HepG2 (cell line): ENCODE measurements around the gene ALDOA. TPM values are rescaled to one million over a fixed set of nuclear protein-coding genes. Genes with fewer than 3 reads are reported as not detected.

Experiments
- GMEB1 ChIP-seq: sonication (generic); formaldehyde crosslinking; IDR thresholded peaks from 2 replicates; pipeline ENCODE4 v1.5.1; 2020; ENCODE audit warnings: missing genetic modification reagents, mild to moderate bottlenecking, borderline replicate concordance
- MIXL1 ChIP-seq: IDR thresholded peaks from 2 replicates; pipeline ENCODE4 v1.6.1; 2016
- NFKBIZ ChIP-seq: IDR thresholded peaks from 2 replicates; pipeline ENCODE4 v1.6.1; 2018; ENCODE audit warnings: missing genetic modification reagents, missing compliant biosample characterization
- PLRG1 ChIP-seq: fragments of 450-650 bp; conservative IDR thresholded peaks from 2 replicates; pipeline ENCODE4 v1.6.1; 2016
- PRMT3 ChIP-seq: sonication (generic); formaldehyde crosslinking; IDR thresholded peaks from 2 replicates; pipeline ENCODE4 v1.8.1; 2022; ENCODE audit warnings: low read depth, mild to moderate bottlenecking, moderate library complexity, missing genetic modification reagents, borderline replicate concordance
- RBAK ChIP-seq: sonication (generic); formaldehyde crosslinking; IDR thresholded peaks from 2 replicates; pipeline ENCODE4 v1.5.1; 2020; ENCODE audit warnings: mild to moderate bottlenecking, missing genetic modification reagents
- SP140L ChIP-seq: sonication (generic); formaldehyde crosslinking; IDR thresholded peaks from 2 replicates; pipeline ENCODE4 v1.4.0; 2020; ENCODE audit warnings: missing genetic modification reagents, borderline replicate concordance
- TEAD3 ChIP-seq: optimal IDR thresholded peaks from 2 replicates; pipeline ENCODE3; 2016; ENCODE audit warnings: borderline replicate concordance
- ZBTB7B ChIP-seq: sonication (generic); formaldehyde crosslinking; IDR thresholded peaks from 2 replicates; pipeline ENCODE4 v1.4.0; 2020; ENCODE audit warnings: missing genetic modification reagents
- ZEB1 ChIP-seq: IDR thresholded peaks from 2 replicates; pipeline ENCODE4 v1.6.1; 2012; ENCODE audit warnings: mild to moderate bottlenecking, low read depth, inconsistent platforms; ENCODE audit not compliant: insufficient replicate concordance
- ZNF567 ChIP-seq: sonication (generic); formaldehyde crosslinking; IDR thresholded peaks from 2 replicates; pipeline ENCODE4 v1.8.1; 2023; ENCODE audit warnings: mild to moderate bottlenecking, missing genetic modification reagents, borderline replicate concordance
- polyA plus RNA-seq, 8 experiments: library from polyadenylated mRNA; depleted of rRNA in 3 of 8; stranded (reverse) in 7 of 8; unstranded in 1 of 8; fragments of >200 nt; fragmentation: Illumina TruSeq in 4 of 8; extraction: Trizol in 4 of 8; gene quantifications; 2 replicates each; pipeline versions ENCODE4 v1.2.1 to v1.2.3, GENCODE V29; 2011 to 2016; ENCODE audit warnings: low read depth in 4 of 8, missing spikeins in 1 of 8, mixed read lengths in 1 of 8; ENCODE audit not compliant: insufficient read depth in 1 of 8
- total RNA-seq, 5 experiments: library from RNA; depleted of rRNA; stranded (reverse); fragments of >200 nt; fragmentation: Illumina TruSeq; extraction: Trizol; gene quantifications; 2 replicates each; pipeline ENCODE4 v1.2.3, GENCODE V29; 2016; ENCODE audit warnings: low read depth in 1 of 5
- TF ChIP-seq, protein P1 (sequence below): sonication (generic); formaldehyde crosslinking; IDR thresholded peaks from 2 replicates; pipeline ENCODE4 v1.4.0; 2020; ENCODE audit warnings: mild to moderate bottlenecking, low read depth, missing genetic modification reagents
- TF ChIP-seq, protein P2 (sequence below): sonication (generic); formaldehyde crosslinking; IDR thresholded peaks from 2 replicates; pipeline ENCODE4 v1.5.0; 2020; ENCODE audit warnings: mild to moderate bottlenecking, missing genetic modification reagents
- TF ChIP-seq, protein P3 (sequence below): sonication (generic); formaldehyde crosslinking; IDR thresholded peaks from 2 replicates; pipeline ENCODE4 v1.4.0; 2020; ENCODE audit warnings: missing genetic modification reagents, borderline replicate concordance

Gene ALDOA
- total and polyA plus RNA-seq, 2 of the 13 experiments (the other 11 are each of a cell fraction or from before 2014, with no cell fraction given): 925 to 1,884 TPM

- TF ChIP-seq GMEB1 (CRISPR knock-in tag): peak; percentile 18; the same call in 1 of the 2 replicates
- TF ChIP-seq ZEB1: no peak
- TF ChIP-seq, protein P1, sequence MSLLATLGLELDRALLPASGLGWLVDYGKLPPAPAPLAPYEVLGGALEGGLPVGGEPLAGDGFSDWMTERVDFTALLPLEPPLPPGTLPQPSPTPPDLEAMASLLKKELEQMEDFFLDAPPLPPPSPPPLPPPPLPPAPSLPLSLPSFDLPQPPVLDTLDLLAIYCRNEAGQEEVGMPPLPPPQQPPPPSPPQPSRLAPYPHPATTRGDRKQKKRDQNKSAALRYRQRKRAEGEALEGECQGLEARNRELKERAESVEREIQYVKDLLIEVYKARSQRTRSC (CRISPR knock-in tag): no peak
- no peak for TF ChIP-seq PLRG1
- TF ChIP-seq TEAD3 (CRISPR knock-in tag): peak; percentile 22
- TF ChIP-seq, protein P2, sequence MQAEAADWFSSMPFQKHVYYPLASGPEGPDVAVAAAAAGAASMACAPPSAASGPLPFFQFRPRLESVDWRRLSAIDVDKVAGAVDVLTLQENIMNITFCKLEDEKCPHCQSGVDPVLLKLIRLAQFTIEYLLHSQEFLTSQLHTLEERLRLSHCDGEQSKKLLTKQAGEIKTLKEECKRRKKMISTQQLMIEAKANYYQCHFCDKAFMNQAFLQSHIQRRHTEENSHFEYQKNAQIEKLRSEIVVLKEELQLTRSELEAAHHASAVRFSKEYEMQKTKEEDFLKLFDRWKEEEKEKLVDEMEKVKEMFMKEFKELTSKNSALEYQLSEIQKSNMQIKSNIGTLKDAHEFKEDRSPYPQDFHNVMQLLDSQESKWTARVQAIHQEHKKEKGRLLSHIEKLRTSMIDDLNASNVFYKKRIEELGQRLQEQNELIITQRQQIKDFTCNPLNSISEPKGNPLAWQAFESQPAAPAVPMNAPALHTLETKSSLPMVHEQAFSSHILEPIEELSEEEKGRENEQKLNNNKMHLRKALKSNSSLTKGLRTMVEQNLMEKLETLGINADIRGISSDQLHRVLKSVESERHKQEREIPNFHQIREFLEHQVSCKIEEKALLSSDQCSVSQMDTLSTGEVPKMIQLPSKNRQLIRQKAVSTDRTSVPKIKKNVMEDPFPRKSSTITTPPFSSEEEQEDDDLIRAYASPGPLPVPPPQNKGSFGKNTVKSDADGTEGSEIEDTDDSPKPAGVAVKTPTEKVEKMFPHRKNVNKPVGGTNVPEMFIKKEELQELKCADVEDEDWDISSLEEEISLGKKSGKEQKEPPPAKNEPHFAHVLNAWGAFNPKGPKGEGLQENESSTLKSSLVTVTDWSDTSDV: no peak
- TF ChIP-seq ZNF567 (CRISPR knock-in tag): no peak
- no peak for TF ChIP-seq RBAK (CRISPR knock-in tag)
- no peak for TF ChIP-seq PRMT3 (CRISPR knock-in tag)
- TF ChIP-seq MIXL1 (CRISPR knock-in tag): 0 out of 2 replicates have a peak, but pooled peaks have one; percentile 40
- TF ChIP-seq, protein P3, sequence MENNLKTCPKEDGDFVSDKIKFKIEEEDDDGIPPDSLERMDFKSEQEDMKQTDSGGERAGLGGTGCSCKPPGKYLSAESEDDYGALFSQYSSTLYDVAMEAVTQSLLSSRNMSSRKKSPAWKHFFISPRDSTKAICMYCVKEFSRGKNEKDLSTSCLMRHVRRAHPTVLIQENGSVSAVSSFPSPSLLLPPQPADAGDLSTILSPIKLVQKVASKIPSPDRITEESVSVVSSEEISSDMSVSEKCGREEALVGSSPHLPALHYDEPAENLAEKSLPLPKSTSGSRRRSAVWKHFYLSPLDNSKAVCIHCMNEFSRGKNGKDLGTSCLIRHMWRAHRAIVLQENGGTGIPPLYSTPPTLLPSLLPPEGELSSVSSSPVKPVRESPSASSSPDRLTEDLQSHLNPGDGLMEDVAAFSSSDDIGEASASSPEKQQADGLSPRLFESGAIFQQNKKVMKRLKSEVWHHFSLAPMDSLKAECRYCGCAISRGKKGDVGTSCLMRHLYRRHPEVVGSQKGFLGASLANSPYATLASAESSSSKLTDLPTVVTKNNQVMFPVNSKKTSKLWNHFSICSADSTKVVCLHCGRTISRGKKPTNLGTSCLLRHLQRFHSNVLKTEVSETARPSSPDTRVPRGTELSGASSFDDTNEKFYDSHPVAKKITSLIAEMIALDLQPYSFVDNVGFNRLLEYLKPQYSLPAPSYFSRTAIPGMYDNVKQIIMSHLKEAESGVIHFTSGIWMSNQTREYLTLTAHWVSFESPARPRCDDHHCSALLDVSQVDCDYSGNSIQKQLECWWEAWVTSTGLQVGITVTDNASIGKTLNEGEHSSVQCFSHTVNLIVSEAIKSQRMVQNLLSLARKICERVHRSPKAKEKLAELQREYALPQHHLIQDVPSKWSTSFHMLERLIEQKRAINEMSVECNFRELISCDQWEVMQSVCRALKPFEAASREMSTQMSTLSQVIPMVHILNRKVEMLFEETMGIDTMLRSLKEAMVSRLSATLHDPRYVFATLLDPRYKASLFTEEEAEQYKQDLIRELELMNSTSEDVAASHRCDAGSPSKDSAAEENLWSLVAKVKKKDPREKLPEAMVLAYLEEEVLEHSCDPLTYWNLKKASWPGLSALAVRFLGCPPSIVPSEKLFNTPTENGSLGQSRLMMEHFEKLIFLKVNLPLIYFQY (CRISPR knock-in tag): peak; percentile 72; the same call in 1 of the 2 replicates
- no peak for TF ChIP-seq SP140L (CRISPR knock-in tag)
- 0 out of 2 replicates have a peak, but pooled peaks have one; percentile 24 for TF ChIP-seq NFKBIZ (CRISPR knock-in tag)
- peak; percentile 44; the same call in 1 of the 2 replicates for TF ChIP-seq ZBTB7B (CRISPR knock-in tag)
These were observed 33.3 kb upstream of the ALDOA start (continued) for GRCh38 chr16:30032083-30032819.
